ENCODE measurements around the gene PDCD10. TPM values are rescaled to one million over a fixed set of nuclear protein-coding genes. Genes with fewer than 3 reads are reported as not detected.

The PDCD10 gene
- total RNA-seq, 4 donors from 2014 or later = 53.6 to 95.4 (median 68.5) TPM

GRCh38 chr3:167736264-167736787, 1.6 kb upstream of the PDCD10 start:
- Histone ChIP-seq H3K27me3 (no peaks in the 10 kb centered on the region), H3K4me1 (peaks cover 0 to 40% (median 4%) of the 10 kb centered on the region in 3 donors), H3K9me3 (no peaks in the 10 kb centered on the region), H3K27ac (peak overlapping the region in 2 of 4 donors; percentile 92 to 95), H3K4me3 (peak overlapping the region in 1 of 2 donors; percentile 77), H3K36me3 (no peaks in the 10 kb centered on the region)
- WGBS, 2 donors (ENCODE audit: low coverage in 1 of 2) = 20 to 22% methylated on average over 7 of the region's 7 CpGs
- ATAC-seq = no peak
- TF ChIP-seq EP300 (IDR thresholded peaks at IDR 0.05) (no peak), POLR2A (IDR thresholded peaks at IDR 0.05) (no peak), CTCF (IDR thresholded peaks at IDR 0.05) (no peak), POLR2AphosphoS5 (IDR thresholded peaks at IDR 0.05) (no peak)

DNA sequence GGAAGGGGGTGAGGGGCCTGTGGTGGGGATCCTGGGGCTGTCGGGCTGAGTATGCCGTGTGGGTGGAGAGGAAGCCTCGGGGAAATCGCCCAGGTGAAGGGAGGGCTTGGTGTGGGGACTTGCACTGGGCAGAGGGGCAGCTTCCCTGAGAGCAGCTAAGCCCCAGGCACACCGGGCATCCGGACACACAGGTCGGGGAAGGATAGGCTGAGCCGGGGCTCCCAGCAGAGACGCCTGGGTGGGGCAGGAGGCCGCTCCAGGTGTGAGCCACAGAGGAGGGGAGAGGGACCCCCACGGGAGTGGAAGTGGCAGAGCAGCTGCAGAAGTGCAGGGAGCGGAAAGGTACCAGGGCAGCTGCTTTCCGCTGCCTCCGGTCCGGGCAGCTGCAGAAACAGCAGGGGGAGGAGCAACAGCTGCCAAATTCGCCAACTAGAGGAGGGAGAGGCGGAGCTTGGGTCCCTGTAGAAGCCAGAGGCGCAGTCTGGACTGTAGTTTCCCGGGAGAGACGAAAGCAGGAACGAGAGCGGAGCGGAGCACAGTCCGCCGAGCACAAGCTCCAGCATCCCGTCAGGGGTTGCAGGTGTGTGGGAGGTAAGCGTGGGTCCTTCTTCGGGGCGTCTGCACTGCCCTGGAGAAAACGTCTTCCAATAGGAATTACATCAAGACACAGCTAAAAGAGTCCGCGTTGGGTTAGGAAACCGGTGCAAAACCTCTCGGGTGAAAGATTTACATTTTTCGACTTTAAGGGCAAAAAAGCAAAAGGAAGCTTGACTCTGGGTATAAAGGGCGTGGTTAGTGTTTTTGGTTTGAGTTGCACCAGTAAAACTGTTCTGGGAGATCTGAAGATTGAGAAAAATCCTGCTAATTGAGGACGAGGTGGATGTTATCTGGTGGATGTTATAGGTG, 794 bp upstream of the PDCD10 start, which contains the start of gene SERPINI1:
Gene SERPINI1, plus strand, starts transcription at position 489 of the 906 bp plus-strand sequence. CDS start 53,408 bp downstream, outside the sequence.
- no peaks in the 10 kb centered on the region for H3K36me3 ChIP-seq
- peak within 1 kb of the TSS; percentile 78 to 95 (median 94) for H3K27ac ChIP-seq
- peak; percentile 87 for ATAC-seq
- 0 to 1% methylated on average over 12 to 14 of the region's 37 CpGs for WGBS, 2 donors (ENCODE audit: low coverage in 1 of 2)
- TF ChIP-seq EP300 (IDR thresholded peaks at IDR 0.05) (no peak), POLR2AphosphoS5 (IDR thresholded peaks at IDR 0.05) (peak; percentile 76), CTCF (IDR thresholded peaks at IDR 0.05) (peak in 1 of 4 experiments; percentile 6), POLR2A (IDR thresholded peaks at IDR 0.05) (peak; percentile 24 to 35)
- peak within 1 kb of the TSS; percentile 71 to 77 for H3K4me3 ChIP-seq
- H3K9me3 ChIP-seq = no peaks in the 10 kb centered on the region
- peaks cover 0 to 42% (median 4%) of the 10 kb centered on the region in 3 donors for H3K4me1 ChIP-seq
- H3K27me3 ChIP-seq = no peaks in the 10 kb centered on the region

DNA sequence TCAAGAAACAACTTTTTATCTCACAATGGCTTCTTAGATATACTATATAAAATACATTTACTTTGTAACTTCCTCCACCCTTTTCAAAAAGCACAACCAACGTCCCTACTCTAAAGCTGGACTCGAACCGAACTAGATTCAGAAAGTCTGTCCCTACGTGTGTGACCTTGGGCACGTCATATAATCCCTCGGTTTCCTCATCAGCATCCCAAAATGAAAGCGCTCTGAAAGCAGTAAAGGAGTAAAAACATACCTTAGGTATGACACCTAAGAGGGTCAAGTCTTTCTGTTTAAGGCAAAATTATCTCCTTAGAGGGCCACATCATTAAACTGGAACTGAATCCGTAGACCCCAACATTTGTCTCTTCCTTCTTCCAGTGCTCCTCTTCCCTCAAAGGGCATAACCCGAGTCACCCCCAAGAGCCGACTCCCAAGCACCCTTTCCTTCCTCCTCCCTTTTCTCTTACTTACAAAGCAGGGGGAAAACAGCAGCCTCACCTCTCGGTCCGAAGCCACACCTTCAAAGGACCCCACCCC, 663 bp downstream of the PDCD10 start:
- no peak for ATAC-seq
- H3K36me3 ChIP-seq = no peaks in the 10 kb centered on the region
- H3K9me3 ChIP-seq = no peaks in the 10 kb centered on the region
- TF ChIP-seq EP300 (IDR thresholded peaks at IDR 0.05) (no peak), POLR2AphosphoS5 (IDR thresholded peaks at IDR 0.05) (no peak), POLR2A (IDR thresholded peaks at IDR 0.05) (no peak), CTCF (IDR thresholded peaks at IDR 0.05) (no peak)
- no peaks in the 10 kb centered on the region for H3K27me3 ChIP-seq
- WGBS, 2 donors (ENCODE audit: low coverage in 1 of 2) = 0 to 1% methylated on average over 12 of the region's 12 CpGs
- peak overlapping the region; percentile 71 to 77 for H3K4me3 ChIP-seq
- H3K4me1 ChIP-seq = peaks cover 0 to 44% (median 4%) of the 10 kb centered on the region in 3 donors
- H3K27ac ChIP-seq = peak overlapping the region; percentile 78 to 95 (median 94)

GRCh38 chr3:167732313-167733065, 2.2 kb downstream of the PDCD10 start:
- no peaks in the 10 kb centered on the region for H3K27me3 ChIP-seq
- H3K9me3 ChIP-seq = no peaks in the 10 kb centered on the region
- no peak for TF ChIP-seq POLR2A (IDR thresholded peaks at IDR 0.05)
- no peak for TF ChIP-seq CTCF (IDR thresholded peaks at IDR 0.05)
- TF ChIP-seq POLR2AphosphoS5 (IDR thresholded peaks at IDR 0.05) = no peak
- TF ChIP-seq EP300 (IDR thresholded peaks at IDR 0.05) = no peak
- 60 to 76% methylated on average over 7 of the region's 7 CpGs for WGBS, 2 donors (ENCODE audit: low coverage in 1 of 2)
- H3K27ac ChIP-seq = no peak overlapping the region
- no peak for ATAC-seq
- H3K4me3 ChIP-seq = no peak overlapping the region
- peaks cover 0 to 60% (median 6%) of the 10 kb centered on the region in 3 donors for H3K4me1 ChIP-seq
- H3K36me3 ChIP-seq = no peaks in the 10 kb centered on the region
